Activated CD4-positive, alpha-beta memory T cell treated with anti-CD3 and anti-CD28 coated beads, Interleukin-2, amount 10 ng/mL, durations not matched to agents 7 days and 5 days (primary cell): ENCODE results near the gene SC5D. TPM values are rescaled to one million over a fixed set of nuclear protein-coding genes. Genes with fewer than 3 reads are reported as not detected.
A peak's percentile ranks its signal among the peaks of the same experiment; 100 is the strongest.

Experiments used
- CTCF ChIA-PET: fragments of 350-600 bp; sonication (Branson Sonifier 250); formaldehyde crosslinking; loops from one replicate; lab custom pipeline; 2021; ENCODE audit warnings: antibody characterized with exemption, inconsistent platforms; lab: Charles Lee
- POLR2A ChIA-PET: fragments of 350-600 bp; sonication (Branson Sonifier 250); formaldehyde crosslinking; loops from one replicate; lab custom pipeline; 2021; ENCODE audit warnings: antibody characterized with exemption; lab: Charles Lee
- DNase-seq: peaks from one replicate; pipeline ENCODE4 v3.0.0-alpha.2; 2020
- H3K27ac Mint-ChIP-seq: one replicate; pipeline ENCODE4 v1.8.0; 2021; ENCODE audit warnings: mild to moderate bottlenecking, mixed read lengths
- H3K27me3 Mint-ChIP-seq: one replicate; pipeline ENCODE4 v1.8.0; 2021; ENCODE audit warnings: mixed read lengths
- H3K36me3 Mint-ChIP-seq: one replicate; pipeline ENCODE4 v1.8.0; 2021; ENCODE audit warnings: low read depth, mixed read lengths
- H3K4me1 Mint-ChIP-seq: one replicate; pipeline ENCODE4 v1.8.0; 2021; ENCODE audit warnings: mixed read lengths
- H3K4me3 Mint-ChIP-seq: one replicate; pipeline ENCODE4 v1.8.0; 2021; ENCODE audit warnings: mild to moderate bottlenecking, mixed read lengths
- H3K9me3 Mint-ChIP-seq: one replicate; pipeline ENCODE4 v1.8.0; 2021; ENCODE audit warnings: mixed read lengths
- total RNA-seq, 2 experiments: library from RNA; stranded (reverse); gene quantifications; one replicate each; pipeline ENCODE4 v1.2.3, GENCODE V29; 2021

Gene SC5D, protein sequence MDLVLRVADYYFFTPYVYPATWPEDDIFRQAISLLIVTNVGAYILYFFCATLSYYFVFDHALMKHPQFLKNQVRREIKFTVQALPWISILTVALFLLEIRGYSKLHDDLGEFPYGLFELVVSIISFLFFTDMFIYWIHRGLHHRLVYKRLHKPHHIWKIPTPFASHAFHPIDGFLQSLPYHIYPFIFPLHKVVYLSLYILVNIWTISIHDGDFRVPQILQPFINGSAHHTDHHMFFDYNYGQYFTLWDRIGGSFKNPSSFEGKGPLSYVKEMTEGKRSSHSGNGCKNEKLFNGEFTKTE
- total RNA-seq: 10 to 100 TPM; 28.5 to 29.4 TPM

DNA sequence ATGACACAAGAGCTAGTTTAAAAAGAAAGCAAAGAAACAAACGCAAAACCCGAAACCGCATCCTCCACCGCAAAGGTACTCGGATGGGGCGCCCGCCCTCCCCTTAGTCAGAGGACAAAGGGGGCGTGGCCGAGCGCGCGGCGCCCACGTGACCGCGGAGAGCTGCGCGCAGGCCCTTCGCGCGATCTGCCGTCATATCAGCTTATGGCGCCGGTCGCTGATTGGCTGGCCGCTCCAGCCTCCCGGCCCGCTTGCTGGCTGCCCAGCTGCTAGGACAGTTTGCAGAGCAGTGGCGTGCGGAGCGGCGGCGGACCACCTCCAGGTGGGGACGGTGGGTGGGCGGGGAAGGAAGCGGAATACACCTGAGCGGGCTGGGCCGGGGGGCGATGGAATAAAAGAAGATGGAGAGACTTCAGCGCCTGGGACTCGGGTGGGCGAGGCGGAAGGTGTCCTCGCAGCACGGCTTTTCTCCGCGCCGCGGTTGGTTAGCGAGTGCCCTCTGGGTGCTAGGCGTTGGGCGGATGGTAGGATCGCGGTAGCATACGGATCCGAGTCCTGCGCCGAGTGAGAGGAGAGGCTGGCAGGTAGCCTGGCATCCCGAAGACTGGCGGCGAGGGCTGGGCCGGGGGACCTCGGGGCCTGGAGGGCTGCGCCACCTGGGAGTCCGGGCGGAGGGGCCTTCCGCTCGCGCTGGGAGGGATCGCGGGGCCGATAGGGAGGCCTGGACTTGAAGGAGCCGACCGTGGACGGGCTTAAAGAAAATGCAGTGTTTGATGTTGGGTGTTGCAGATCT lies at the start of gene SC5D:
SC5D (plus strand) TSS at position 277 of the 793 bp plus-strand sequence. CDS start 10,605 bp downstream, outside the sequence.
- peak within 1 kb of the TSS; percentile 84 for H3K27ac Mint-ChIP-seq
- peaks cover 39% of the 10 kb centered on the region for H3K4me1 Mint-ChIP-seq
- H3K9me3 Mint-ChIP-seq: peaks cover 5% of the 10 kb centered on the region
- peaks cover 31% of the 10 kb centered on the region for H3K36me3 Mint-ChIP-seq
- ChIA-PET CTCF (interaction anchor here (0.7 to 1.5 kb wide), 6 partner anchors 27 to 358 kb away, joined by 3 to 6 read pairs (median 4); no protein-coding TSS in a partner anchor), POLR2A (interaction anchor here (0.6 to 1.5 kb wide), 17 partner anchors 10 to 269 kb away, joined by 3 to 6 read pairs (median 3); partner anchors contain the start of genes SORL1, SORL1-AS1 and TBCEL)
- peak within 1 kb of the TSS; percentile 87 for H3K4me3 Mint-ChIP-seq
- DNase-seq: peak; percentile 96
- H3K27me3 Mint-ChIP-seq: no peaks in the 10 kb centered on the region

DNA sequence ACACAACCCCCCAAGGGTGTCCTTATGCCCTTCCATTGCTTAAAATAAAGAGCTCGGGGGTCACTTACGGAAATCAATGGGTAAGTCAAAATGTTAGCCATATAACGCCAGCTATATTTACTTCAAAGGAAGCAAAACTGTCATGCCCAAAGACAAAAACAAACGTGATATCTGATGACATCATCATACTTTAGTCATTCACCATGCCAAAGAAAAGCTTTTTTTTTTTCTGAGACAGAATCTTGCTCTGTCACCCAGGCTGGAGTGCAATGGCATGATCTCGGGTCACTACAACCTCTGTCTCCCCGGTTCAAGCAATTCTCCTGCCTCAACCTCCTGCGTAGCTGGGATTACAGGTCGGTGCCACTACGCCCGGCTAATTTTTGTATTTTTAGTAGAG lies 47.7 kb upstream of the SC5D start:
- DNase-seq: no peak
- CTCF ChIA-PET: interaction anchor here (1.1 kb wide), 1 partner anchor 347 kb away, joined by 3 read pairs; no protein-coding TSS in a partner anchor
- Mint-ChIP-seq H3K27ac (no peak overlapping the region), H3K27me3 (peaks cover 23% of the 10 kb centered on the region), H3K4me3 (no peak overlapping the region), H3K9me3 (no peaks in the 10 kb centered on the region), H3K36me3 (no peaks in the 10 kb centered on the region), H3K4me1 (peaks cover 4% of the 10 kb centered on the region)
- POLR2A ChIA-PET: no interaction called here

DNA sequence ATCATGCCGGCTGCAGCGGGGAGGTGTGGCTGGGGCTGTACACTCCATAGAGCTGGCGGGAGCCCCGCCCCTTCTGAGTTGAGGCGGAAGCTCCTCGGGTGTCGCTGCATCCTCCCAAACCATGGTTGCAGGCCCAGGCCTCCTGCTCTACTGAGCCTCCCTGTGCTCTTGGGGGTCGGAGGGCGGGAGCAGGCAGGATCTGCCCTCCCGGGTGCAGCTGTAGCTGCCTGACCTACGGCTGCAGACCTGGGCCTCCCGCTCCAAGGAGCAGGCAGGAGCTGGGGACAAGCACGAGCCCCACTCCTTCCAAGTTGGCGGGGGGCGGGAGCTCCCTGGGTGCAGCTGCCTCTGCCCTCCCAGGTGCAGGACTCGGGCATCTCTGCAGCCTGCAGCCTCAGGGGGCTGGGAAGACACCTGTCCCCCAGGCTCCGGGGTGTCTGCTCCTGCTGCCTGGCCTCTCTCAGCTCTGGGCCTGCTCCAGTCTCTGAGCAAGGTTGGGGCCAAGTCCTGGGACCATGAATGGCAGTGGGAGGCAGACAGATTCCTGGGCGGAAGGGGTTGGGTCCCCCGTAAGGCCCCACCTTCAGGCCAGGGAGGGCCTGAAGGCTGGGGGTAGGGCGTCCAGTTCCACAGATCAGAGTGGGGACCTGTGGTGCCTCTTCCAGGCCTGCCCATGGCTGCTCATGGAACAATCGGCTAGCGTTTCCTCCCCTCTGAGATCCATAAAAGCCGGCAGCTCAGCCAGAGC lies 46.4 kb upstream of the SC5D start:
- Mint-ChIP-seq H3K27me3 (peaks cover 19% of the 10 kb centered on the region), H3K27ac (no peak overlapping the region), H3K9me3 (no peaks in the 10 kb centered on the region), H3K4me3 (no peak overlapping the region), H3K4me1 (peaks cover 4% of the 10 kb centered on the region), H3K36me3 (no peaks in the 10 kb centered on the region)
- no peak for DNase-seq
- ChIA-PET CTCF (interaction anchor here (0.6 to 1.2 kb wide), 2 partner anchors 19 to 201 kb away, joined by 3 to 5 read pairs; no protein-coding TSS in a partner anchor), POLR2A (no interaction called here)

DNA sequence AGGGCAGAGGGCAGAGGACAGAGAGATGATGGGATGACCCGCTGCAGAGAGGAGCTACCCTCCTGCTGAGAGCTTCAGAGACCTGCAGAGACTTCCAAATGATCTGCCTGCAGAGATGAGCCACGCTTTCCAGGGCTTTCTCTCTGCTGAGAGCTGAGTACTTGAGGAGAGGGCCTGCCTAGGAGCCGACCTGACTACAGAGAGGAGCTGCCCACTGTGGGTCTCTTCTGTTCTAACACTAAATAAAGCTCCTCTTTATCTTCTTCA lies 45.9 kb upstream of the SC5D start:
- POLR2A ChIA-PET: no interaction called here

DNA sequence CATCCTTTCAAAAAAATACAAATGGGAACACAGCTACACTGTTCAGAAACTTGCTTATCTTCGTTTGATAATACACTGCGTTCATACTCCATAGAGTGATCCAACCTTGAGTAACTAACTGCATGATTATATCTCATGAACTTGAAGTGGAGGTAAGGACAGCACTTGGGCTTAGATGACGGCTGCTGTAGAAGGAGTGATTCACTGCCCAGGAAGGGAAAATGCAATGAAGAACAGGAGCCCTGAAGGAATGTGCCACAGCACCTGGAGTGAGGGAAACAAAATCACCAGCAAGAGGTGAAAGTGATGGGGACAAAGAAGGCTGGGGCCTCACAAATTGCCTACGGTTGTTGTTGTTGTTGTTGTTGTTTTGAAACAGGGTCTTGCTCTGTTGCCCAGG lies 44.1 kb upstream of the SC5D start:
- Mint-ChIP-seq H3K27me3 (peaks cover 12% of the 10 kb centered on the region), H3K27ac (no peak overlapping the region), H3K4me3 (no peak overlapping the region), H3K36me3 (no peaks in the 10 kb centered on the region), H3K4me1 (peaks cover 4% of the 10 kb centered on the region), H3K9me3 (peaks cover 3% of the 10 kb centered on the region)
- ChIA-PET POLR2A (no interaction called here), CTCF (interaction anchor here (2.3 kb wide), 1 partner anchor 343 kb away, joined by 11 read pairs; no protein-coding TSS in a partner anchor)
- no peak for DNase-seq

More for the DNA sequence above, 45.9 kb upstream of the SC5D start:
- Mint-ChIP-seq H3K36me3 (no peaks in the 10 kb centered on the region), H3K4me1 (peaks cover 4% of the 10 kb centered on the region), H3K9me3 (no peaks in the 10 kb centered on the region), H3K27ac (no peak overlapping the region), H3K27me3 (peaks cover 21% of the 10 kb centered on the region), H3K4me3 (no peak overlapping the region)
- no peak for DNase-seq
- CTCF ChIA-PET: interaction anchor here (0.5 to 2.3 kb wide), 6 partner anchors 18 to 1311 kb away, joined by 3 to 11 read pairs (median 4); partner anchors contain the start of gene SC5D

DNA sequence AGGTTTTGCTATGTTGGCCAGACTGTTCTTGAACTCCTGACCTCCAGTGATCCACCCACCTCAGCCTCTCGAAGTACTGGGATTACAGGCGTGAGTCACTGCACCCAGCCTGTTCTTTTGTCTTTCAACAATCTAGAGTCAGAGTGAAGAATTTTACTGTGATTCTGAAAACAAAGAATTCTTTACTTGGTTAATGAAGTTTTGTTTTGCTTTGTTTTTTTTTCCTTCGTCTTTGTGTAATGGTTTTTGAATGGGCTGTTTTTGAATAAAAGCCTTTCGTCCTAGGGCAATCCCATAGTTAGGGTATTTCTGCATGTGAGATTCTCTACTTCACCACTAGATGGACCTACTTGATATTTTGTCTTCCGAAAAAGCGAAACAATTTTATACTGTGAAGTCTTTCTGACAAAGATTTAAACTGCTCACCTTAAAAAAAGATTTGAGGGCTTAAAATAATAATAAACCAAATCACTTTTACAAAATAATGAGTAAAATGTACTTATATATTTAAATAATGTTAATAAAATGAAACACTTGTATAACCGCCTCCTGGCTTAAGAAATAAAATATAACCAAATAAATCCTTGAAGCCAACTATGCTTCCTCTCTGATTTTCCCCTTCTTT lies 43.4 kb upstream of the SC5D start:
- Mint-ChIP-seq H3K4me3 (no peak overlapping the region), H3K4me1 (peaks cover 4% of the 10 kb centered on the region), H3K27me3 (peaks cover 12% of the 10 kb centered on the region), H3K27ac (no peak overlapping the region), H3K36me3 (no peaks in the 10 kb centered on the region), H3K9me3 (peaks cover 3% of the 10 kb centered on the region)
- no peak for DNase-seq
- POLR2A ChIA-PET: no interaction called here
- CTCF ChIA-PET: interaction anchor here (2.3 kb wide), 1 partner anchor 343 kb away, joined by 11 read pairs; no protein-coding TSS in a partner anchor

DNA sequence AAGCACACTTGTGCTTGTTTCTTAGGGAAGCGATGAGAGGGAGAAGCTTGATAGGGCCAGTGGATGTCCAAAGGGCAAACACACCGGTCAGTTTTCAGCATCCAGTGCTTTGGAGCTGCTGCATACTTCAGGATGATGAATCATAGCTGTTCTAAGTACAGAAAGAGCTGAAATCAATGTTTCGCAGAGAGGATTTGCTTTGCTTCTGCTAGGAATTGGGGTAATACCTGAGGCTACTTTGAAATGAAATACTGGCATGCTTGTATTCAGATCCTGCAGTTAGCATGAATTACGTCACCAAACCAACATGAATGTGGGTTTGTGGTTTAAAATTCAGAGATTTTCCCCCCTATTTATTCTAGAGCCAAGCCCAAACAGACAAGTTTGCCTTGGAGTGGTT lies 41.7 kb upstream of the SC5D start:
- CTCF ChIA-PET: interaction anchor here (1.0 to 3.2 kb wide), 3 partner anchors 42 to 340 kb away, joined by 3 to 17 read pairs (median 3); partner anchors contain the start of gene SC5D
- no peaks in the 10 kb centered on the region for H3K36me3 Mint-ChIP-seq
- no peak overlapping the region for H3K4me3 Mint-ChIP-seq
- H3K27me3 Mint-ChIP-seq: peaks cover 17% of the 10 kb centered on the region
- no peak for DNase-seq
- H3K9me3 Mint-ChIP-seq: peaks cover 3% of the 10 kb centered on the region
- no peak overlapping the region for H3K27ac Mint-ChIP-seq
- POLR2A ChIA-PET: interaction anchor here (0.6 kb wide), 1 partner anchor 56 kb away, joined by 3 read pairs; no protein-coding TSS in a partner anchor
- peaks cover 4% of the 10 kb centered on the region for H3K4me1 Mint-ChIP-seq

DNA sequence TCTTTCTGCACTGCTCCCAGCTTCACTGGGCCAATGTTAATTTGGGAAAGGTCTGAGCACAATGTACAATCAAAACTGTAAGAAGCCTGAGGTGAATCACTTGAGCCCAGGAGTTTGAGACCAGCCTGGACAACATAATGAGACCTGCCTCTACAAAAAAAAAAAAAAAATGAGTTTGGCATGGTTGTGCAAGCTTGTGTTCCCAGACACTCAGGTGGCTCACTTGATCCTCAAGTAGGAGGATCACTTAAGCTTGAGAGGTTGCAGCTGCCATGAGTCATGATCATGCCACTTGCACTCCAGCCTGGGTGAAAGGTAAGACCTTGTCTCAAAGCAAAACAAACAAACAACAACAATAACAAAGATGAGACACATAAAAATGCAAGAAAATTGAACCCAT lies 38.6 kb upstream of the SC5D start:
- H3K27ac Mint-ChIP-seq: no peak overlapping the region
- H3K27me3 Mint-ChIP-seq: peaks cover 39% of the 10 kb centered on the region
- H3K9me3 Mint-ChIP-seq: peaks cover 3% of the 10 kb centered on the region
- CTCF ChIA-PET: no interaction called here
- POLR2A ChIA-PET: no interaction called here
- H3K4me3 Mint-ChIP-seq: no peak overlapping the region
- no peaks in the 10 kb centered on the region for H3K36me3 Mint-ChIP-seq
- DNase-seq: no peak
- H3K4me1 Mint-ChIP-seq: peaks cover 2% of the 10 kb centered on the region

DNA sequence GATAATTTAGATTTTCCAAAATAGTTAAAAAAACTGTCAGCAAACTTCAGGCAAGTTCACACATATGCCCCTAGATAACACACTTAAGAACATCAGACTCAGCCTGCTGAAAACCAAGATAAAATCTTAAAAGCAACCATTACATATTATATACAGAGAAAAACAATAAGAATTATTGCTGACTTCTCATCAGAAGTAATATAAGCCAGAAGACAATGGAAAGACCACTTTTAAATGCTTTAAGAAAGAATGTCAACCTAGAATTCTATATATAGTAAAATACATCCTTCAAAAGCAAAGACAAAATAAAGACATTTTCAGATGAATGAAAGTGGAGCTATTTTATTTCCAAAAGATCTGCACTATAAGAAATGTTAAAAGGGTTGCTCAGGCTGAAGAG lies 37.8 kb upstream of the SC5D start:
- POLR2A ChIA-PET: no interaction called here
- Mint-ChIP-seq H3K27ac (no peak overlapping the region), H3K4me3 (no peak overlapping the region), H3K4me1 (no peaks in the 10 kb centered on the region), H3K9me3 (peaks cover 3% of the 10 kb centered on the region), H3K27me3 (peaks cover 42% of the 10 kb centered on the region), H3K36me3 (no peaks in the 10 kb centered on the region)
- CTCF ChIA-PET: no interaction called here
- DNase-seq: no peak

DNA sequence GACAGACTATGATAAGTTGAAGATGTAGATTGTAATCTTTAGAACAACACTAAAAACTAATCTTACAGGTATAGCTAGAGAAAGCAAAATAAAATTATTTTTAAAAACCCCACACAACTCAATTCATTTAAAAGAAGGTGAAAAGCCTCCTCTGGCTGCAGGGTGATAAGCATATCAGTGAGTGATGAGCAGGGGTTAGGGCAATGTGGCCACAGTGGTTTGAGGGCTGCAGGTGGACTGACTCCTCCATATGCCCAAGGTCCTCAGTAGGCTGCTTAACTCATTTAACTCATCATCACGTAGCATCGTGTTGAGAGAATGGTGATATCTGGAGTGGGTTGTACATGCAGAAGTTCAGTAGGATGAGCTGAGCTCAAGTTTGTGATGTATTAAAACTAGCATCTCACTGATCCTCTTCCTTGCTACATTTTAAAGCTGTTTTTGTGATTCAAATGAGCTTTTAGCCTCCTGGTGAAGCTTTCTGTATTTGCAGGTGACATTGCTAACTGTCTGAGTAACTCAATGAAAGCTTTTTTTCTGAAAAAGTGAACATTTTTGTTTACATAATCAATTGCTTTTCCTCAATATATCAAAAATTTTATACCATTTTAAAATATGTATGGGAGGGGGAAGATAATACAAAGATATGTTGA lies 37.0 kb upstream of the SC5D start:
- H3K36me3 Mint-ChIP-seq: no peaks in the 10 kb centered on the region
- no peak overlapping the region for H3K27ac Mint-ChIP-seq
- CTCF ChIA-PET: interaction anchor here (1.1 kb wide), 1 partner anchor 336 kb away, joined by 3 read pairs; no protein-coding TSS in a partner anchor

DNA sequence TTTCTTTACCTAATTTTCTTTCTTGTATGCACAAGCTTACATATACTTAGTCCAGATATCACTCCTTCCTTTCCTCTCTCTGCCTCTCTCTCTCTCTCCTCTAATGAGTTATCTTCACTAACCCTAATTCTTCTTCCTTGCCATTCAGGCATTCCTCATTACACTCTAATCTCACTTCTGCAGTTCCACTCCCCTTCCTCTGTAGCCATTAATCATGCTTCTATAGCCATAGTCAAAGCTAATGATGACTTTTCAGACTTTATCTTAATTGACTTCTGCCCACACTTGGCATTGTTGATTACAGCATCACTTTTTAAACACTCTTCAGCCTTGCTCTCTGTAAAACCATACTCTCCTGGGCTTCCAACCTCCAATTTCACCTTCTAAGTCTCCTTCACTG lies 35.3 kb upstream of the SC5D start:
- Mint-ChIP-seq H3K27ac (no peak overlapping the region), H3K9me3 (peaks cover 5% of the 10 kb centered on the region), H3K27me3 (peaks cover 53% of the 10 kb centered on the region), H3K4me1 (no peaks in the 10 kb centered on the region), H3K4me3 (no peak overlapping the region), H3K36me3 (no peaks in the 10 kb centered on the region)
- no peak for DNase-seq
- ChIA-PET POLR2A (no interaction called here), CTCF (no interaction called here)

More for the DNA sequence above, 37.0 kb upstream of the SC5D start:
- POLR2A ChIA-PET: no interaction called here
- H3K9me3 Mint-ChIP-seq: peaks cover 3% of the 10 kb centered on the region
- H3K4me3 Mint-ChIP-seq: no peak overlapping the region
- H3K27me3 Mint-ChIP-seq: peaks cover 45% of the 10 kb centered on the region
- no peak for DNase-seq
- no peaks in the 10 kb centered on the region for H3K4me1 Mint-ChIP-seq

DNA sequence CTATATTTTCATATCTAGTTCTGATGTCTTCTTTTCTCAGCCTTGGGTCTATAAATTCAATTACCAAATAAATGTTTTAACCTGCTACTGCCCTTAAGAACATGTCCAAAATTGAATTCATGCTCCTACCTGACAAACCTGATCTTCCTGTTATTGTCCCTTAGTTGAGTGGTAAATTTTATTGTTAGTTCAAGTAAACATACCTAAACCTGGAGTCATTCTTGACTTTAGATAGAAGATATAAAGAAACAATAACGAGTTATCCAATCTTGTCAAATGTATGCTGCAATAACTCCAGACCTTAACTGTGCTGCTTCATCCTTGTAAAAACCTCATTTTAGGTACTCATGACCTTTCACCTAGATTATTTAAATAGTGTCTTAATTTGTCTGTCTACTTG lies 34.6 kb upstream of the SC5D start:
- H3K27ac Mint-ChIP-seq: no peak overlapping the region
- POLR2A ChIA-PET: no interaction called here
- DNase-seq: no peak
- no peak overlapping the region for H3K4me3 Mint-ChIP-seq
- peaks cover 56% of the 10 kb centered on the region for H3K27me3 Mint-ChIP-seq
- CTCF ChIA-PET: no interaction called here
- H3K4me1 Mint-ChIP-seq: no peaks in the 10 kb centered on the region
- H3K36me3 Mint-ChIP-seq: peaks cover 3% of the 10 kb centered on the region
- H3K9me3 Mint-ChIP-seq: peaks cover 6% of the 10 kb centered on the region
